GM19023 (cell line): ENCODE measurements around the gene UNC119.
"Not testable (repeated sequence)": the region's sequence is repeated elsewhere in the genome, so short reads cannot be mapped to it uniquely, and the experiment has no call there.

Experiments
- ATAC-seq: cut with Tn5 transposase; IDR thresholded peaks from one replicate; pipeline ENCODE4 v1.9.1; 2021; ENCODE audit warnings: mild to moderate bottlenecking, moderate library complexity; ENCODE audit not compliant: unreplicated experiment

UNC119 gene

DNA sequence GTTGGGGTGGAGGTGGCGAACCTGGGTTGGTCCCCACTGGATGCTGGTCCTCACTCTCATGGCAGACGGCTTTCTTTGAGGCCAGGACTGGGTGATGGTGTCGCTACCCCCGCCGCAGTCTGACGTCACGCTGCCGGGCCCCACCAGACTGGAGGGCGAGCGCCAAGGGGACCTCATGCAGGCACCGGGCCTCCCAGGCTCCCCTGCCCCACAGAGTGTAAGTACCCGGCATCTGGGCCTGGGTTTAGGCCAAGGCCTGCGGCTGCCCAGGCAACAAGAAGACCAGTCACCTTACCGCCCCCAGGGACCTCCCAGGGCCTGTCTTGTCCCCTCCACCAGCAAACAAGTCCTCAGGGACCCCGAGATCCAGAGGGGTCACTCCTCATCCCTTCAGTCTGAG is 28.5 kb downstream of the UNC119 start:
- no peak for ATAC-seq

DNA sequence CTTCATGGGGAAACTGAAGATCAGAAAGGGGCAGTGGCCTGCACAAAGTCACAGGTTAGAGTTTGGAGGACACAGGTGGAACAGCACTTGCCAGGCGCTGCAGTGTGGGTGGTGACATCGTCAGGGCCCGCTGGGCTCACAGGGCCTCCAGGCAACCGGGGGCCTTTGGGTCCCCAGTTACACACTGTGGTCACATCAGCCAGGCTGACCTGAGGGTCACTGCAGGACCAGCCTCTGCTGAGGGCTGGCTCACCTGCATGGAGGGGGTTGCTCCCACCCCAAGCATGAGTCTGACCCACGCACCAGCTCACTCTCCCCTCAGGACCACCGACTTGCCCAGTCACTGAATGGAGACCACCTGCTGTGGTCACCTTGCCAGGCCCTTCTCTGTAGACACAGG is 29.2 kb downstream of the UNC119 start:
- no peak for ATAC-seq

DNA sequence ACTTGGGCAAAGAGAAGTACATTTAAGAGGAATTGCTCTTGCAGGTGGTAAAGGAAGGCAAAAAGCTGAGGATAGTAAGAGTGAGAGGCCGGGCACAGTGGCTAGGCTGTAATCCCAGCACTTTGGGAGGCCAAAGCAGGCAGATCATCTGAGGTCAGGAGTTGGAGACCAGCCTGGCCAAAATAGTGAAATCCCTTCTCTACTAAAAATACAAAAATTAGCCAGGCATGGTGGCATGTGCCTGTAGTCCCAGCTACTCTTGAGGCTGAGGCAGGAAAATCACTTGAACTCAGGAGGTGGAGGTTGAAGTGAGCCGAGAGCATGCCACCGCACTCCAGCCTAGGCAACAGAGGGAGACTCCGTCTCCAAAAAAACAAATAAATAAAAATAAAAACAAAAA is 30.1 kb downstream of the UNC119 start:
- not testable (repeated sequence) for ATAC-seq

DNA sequence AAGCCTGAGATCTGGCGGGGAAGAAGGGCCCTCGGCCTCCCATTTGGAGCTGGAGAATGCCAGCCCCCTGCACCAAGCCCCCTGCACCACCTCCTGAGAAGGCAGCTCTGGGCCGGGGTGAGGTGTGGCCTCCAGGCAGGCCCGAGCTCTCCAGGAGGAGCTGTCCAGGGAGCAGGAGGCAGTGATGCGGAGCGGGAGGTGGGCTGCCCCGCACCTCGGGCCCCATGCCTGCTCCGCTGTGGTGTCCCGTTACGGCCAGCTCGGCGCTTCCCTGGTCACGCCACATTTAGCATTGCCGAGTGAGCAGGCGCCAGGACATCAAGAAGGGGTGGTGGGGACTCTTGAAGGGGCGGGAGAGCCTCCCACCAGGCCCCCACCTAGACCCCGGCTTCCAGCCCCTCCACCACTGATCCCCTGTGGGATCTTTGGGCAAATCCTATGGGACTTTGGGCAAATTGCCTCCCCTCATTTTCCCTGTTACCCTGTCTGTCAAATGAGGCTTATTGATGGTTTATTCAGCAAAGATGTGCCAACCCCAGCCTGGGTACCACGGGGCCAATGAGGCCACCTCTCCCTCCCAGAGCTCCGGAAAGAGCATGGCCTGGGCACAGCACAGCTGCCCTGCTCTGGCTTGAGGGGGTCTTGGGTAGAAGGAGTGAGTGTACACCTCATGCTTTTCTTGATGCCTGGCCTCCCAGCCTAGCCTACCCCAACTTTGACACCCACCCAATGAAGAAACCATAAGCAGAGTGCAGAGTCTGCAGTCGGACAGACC is 30.9 kb downstream of the UNC119 start:
- ATAC-seq, result no peak

DNA sequence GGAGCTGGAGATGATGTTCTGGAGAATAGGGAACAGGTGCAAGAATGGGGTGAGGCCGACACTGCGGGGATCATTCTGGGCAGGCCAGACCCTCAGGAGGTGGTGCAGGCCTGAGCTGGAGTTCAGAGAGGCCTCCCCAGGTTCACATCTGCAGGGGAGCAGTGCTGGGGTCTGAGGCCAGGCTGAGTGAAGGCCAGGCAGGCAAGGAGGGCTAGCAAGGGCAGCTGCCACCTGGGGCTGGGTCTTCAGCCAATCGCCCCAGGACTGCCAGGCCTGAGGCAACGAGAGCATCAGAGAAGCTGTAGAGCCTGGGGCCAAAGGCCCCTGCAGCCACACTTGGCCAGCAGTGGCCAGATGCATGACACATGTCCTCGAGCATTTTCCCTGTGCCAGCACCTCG is 31.7 kb downstream of the UNC119 start:
- ATAC-seq, result no peak

DNA sequence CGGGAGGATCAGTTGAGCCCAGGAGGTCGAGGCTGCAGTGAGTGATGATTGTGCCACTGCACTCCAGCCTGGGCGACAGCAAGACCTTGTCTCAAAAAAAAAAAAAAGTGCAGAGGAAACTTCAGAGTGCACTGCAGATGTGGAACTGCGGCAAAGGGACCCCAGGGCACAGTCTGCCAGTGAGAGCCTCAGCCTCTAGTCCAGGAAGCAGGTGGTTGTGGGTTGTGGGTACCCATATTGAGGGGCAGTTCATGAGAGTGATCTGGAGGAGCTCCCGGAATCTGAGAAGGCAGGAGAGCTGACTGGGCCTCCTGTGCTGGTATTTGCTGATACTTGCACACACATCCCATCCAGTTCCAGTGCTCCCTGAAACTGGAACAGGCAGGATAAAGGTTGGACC is 33.2 kb downstream of the UNC119 start:
- no peak for ATAC-seq

DNA sequence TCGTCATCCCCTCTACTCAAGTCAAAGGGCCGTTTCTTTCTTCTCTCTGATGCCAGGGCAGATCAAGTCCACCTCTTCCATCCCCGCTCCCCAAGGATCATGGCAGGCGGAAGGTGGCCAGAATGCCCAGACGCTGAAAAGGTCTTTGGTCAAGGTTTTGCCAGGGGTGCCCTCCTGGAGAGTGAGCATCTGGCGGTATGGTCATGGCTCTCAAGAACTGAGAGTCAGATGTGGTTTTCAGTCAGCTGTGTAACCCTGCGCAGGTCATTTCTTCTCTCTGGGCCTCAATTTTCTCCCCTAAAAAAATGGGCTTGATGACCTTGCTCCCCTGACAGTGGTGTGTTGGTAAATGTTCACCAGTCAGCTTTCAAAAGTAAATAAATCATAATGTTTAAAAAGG is 33.8 kb downstream of the UNC119 start:
- no peak for ATAC-seq

DNA sequence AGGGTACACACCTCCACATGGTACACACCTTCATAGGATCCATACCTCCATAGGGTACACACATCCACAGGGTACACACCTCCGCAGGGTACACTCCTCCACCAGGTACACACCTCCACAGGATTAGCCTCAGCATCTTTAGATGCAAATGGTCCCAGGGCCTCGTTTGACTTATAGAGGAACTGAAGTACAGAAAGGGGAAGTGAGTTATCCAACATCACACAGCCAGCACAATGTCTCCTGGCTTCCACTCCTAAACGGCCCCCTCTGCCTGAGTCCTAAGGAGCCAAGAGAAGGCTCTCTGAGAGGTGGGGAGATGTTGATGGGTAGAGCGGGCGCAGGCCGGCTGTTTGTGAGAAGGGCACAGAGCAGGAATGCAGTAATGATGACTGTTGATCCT is 34.3 kb downstream of the UNC119 start:
- no peak for ATAC-seq

DNA sequence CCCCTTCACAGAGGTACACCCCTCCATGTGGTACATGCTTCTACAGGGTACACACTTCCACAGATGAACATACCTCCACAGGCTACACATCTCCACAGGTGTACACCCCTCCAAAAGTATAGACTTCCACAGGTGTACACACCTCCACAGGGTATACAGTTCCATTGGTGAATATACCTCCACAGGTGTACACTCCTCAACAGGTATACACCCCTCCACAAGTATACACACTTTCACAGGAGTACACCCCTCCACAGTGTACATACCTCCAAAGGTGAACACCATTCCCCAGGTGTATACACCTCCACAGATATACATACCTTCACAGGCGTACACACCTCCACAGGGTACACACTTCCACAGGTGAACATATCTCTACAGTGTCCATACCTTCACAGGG is 36.9 kb downstream of the UNC119 start:
- ATAC-seq, result no peak

DNA sequence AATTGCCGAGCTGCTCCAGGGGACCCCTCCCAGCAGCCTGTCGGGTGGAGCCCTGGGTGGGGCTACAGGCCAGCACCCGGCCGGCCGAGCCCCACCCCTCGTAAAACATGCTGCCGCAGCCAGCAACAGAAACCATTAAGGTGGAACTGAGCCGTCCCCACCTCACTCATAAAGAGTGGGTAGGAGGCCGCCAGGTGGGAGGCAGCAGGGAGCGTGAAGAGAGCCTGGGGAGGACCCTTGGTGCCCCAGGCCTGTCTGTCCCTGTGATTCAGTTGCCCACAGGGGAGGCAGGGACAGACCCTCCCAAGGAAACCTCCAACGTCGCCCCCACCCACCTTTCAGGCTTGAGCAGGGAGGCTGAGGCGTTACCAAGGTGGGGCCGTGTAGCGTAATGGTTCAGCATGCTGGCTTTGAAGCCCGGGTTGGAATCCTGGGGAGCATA is 37.8 kb downstream of the UNC119 start:
- ATAC-seq, result no peak

DNA sequence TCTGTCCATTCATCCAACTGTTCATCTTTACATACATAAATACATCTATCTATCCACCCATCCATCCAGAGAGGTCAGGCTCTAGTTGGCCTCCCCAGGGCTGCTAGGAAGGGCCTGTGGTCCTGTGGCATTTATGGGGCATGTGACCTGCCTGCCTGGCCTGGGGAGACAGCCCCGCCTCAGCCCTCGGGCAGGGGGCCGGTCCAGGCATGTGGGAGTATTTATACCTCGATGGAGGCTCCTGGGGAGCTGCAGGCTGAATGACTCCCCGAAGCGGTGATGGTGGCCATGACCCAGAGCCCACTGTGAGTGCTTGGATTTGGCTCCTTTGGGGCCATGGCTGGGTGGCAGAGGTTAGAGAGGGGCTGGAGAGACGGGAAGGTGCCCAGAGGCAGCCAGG is 38.9 kb downstream of the UNC119 start:
- ATAC-seq, result no peak

DNA sequence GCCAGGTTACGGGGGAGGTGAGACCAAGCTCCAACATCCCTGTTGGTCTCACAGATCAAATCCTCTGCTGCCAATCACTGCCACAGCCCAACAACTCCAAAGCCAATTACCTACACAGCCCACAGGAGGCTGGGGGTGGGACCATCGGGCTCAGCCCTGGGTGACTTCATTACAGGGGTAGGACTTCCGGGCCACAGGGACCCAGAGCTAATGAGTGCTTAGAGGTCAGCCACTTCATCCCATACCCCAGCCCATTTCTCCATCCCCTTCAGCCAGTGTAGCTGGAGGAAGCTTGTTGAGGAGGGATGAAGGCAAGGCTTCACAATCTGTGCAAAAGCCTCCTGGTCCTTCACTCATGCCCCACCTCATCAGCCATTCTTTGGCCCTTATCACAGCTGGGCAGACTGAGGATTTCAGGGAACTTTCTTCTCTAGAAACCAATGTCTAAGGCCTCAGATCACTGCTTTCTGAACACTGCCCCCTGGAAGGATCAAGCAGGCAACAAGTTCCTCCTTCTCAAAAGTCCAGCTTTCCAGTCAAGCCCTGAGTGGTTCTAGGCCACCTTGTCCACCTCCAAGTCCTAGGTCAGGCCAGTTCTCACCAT is 40.5 kb downstream of the UNC119 start:
- no peak for ATAC-seq

DNA sequence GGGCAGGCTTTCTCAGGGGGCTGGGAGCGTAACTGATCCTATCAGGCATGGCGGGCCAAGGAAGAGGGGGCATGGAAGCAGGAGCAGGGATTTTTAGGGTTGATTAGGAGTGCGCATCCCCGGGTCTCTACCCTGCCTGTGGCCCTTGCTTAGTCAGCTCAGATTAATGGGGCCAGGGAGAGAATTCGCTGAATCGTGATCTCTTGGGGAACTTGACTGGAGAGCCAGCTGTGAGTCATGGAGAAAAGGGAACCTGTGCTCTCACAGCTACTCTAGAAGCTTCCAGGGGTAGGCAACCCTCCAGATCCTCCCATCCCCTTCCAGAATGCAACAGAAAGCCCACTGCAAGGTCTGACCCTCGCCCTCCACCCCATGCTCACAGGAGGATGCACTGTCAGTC is 42.6 kb downstream of the UNC119 start:
- no peak for ATAC-seq

DNA sequence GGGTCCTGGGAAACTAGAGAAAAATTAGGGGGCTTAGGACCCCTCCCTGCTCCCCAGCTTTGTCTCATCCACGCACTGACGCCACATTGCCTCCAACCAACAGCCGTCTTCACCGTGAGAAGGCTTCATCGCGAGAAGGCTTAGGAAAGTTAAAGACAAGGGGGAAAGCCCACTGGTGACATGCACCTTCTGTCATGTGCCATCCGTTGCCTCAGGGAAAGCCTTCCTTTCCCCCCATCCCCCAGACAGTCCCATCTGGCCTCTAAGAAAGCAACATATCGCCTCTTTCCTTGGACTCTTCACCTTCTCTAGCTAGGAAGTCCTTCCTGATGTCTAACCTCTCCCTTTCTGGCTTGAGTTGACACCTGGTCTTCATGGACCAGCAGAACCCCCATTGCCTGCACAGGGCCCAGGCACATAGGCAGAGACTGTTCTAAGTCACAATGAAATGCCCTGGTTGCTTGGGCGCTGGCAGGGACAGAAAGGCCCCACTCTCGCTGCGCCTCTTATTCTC is 44.2 kb downstream of the UNC119 start:
- ATAC-seq, result no peak

DNA sequence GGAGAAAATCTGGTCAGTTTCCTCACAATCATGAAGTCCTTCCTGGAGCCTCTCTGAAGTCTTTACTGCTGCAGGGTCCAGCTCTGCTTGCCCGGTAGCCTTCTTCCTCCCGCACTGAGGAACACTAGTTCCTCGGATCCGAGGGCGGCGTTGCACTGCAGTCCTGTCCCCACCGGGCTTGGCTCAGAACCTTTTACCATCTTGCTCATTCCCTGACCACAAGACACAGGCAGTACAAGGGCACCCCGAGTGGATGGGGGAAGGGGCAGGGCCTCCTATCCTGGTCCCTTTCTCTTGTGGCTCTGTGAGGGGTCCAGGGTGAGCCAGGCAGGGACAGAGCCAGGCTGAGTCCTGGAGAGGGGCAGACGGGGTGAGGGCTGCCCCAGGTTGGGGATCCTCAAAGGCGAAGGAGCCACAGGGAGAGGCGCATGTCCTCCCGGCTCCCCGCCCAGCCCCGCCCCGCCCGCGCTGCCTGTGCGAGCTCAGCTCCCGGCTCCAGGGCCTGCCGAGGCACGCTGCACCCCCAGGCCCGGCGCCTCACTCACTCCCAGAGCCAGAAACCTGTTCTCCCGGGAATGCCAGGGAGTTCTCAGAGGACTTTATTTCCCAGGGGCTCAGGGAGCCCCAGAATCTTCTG is 44.7 kb downstream of the UNC119 start:
- no peak for ATAC-seq

DNA sequence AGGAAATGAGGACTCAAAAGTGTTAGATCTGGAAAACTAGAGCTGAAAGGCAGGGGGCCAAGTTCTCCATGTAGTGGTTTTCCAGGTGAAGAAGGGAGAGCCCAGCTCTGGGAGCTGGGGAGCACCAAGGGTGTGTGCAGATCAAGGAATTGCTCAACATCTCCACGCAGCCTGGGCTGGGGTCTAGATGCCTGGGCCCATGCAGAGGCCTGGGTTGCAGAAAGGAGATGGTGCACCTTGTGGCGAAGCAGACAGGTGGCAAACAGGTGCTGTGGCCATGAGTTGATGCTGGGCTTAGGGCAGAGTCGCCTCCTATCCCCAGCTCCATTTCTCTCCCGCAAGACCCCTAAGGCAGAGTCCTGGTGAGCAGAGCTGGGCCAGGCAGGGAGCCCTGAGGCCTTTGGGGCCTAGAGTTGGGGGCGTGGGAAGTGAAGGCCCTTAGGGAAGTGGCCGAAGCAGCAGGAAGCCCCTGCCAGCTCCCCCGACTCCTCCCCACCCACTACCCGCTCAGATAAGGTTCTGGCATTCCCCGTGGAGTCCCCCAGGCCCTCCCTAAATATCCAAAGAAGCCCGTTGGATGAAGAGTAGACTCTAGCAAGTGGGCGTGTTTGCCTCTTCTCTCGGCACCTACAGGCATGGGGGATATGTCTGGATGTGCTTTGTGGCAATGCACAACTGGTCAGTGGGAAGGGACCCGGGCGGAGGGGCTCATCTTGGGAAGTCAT is 45.5 kb downstream of the UNC119 start:
- ATAC-seq, result no peak

DNA sequence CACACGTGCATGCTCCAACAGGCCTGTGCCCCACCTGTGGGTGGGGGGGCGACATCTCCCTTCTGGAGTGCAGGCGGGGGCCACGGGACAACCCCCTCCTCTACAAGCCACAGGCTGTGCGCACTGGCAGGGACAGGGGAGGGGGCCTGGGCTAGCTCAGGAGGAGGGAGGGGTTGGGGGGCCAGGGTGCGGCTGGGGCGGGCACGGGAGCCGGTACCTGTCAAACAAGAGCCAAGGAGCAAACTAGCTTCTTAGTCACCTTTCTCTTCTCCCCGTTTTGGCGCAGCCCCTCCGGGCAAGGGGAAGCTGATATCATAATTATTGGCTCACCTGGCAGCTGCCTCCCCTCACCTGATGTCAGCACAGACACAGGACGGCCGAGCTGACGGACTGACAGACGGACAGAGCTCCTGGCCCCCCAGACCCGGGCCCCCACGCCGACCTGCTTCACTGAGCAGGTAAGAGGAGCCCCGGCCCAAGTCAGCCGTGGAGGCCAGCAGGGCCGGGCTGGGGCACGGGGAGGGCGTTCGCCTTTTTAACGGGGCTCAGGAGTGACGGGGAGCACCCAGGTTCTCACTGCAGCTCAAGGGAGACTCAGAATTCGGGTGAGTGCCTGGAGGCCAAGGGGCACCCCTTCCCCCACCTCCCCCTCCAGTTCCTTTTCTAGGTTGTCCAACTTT is 46.3 kb downstream of the UNC119 start, which contains the start of gene FOXN1:
Gene FOXN1 (plus strand): TSS at position 363 of the 680 bp plus-strand sequence. CDS start 17,622 bp downstream, outside the sequence.
- no peak for ATAC-seq

DNA sequence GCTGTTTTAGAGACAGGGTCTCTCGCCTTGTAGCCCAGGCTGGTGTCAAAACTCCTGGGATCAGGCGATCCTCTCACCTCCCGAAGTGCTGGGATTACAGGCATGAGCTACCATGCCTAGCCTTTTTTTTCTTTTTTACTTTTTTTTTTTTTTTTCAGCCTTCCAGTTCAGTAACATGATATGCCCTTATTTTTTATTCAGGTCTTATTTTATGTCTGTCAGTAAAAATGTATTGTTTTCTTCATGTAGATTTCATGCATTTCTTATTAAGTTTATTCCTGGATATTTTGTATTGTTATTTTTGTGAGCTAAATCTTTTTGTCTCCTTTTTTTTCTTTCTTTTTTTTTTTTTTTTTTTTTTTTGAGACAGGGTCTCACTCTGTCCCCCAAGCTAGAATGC is 49.0 kb downstream of the UNC119 start:
- ATAC-seq, result no peak

DNA sequence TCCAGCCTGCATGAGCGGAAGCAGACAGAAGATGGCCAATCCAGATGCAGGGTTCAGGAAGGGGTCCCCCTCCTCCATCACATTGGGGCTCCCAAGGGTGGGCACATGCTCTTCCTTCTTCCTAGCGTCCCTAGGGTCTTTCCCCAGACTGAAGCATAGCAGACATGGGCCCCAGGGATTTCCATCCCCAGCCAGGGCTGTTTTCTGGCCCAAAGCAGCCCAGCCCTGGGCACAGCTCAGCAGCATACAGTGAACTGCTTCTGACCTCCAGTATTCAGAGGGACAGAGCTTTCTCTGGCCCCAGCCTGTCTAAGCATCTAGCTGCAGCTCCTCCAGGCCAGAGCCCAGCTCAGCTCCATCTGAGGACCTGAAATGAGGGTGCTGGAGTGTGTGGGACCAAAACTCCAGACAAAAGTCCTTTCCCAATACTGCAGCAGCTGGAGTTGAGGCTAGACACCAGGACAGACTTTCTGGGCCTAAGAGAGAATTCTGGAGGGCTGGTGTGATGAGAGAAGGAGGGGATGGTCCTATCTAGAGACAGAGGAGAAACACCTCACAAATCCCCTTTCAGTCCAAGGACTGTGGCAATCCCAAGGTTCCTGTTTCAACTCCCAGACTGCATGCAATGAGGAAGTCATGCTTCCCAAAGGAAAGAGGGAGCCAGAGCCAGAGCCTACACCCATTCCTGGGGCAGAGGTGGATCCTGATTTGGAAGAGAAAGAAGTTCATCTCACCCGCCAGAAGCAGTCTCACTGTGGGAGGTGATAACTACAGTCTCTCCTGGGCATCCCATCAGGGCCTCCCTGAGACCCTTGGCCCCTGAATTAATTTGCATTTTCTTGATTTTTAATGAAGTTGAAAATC is 50.8 kb downstream of the UNC119 start:
- ATAC-seq, result no peak
